Adrenal gland (tissue), 5 donors: ENCODE data around the gene PPIF.

Source experiments
- CTCF ChIP-seq, 6 experiments: fragments of 450-650 bp in 4 of 6; fragments of 200-600 bp in 2 of 6; sonication (generic) in 1 of 6; IDR thresholded peaks; 1 replicate in 5 of 6; 2 replicates in 1 of 6; pipeline versions ENCODE4 v1.5.1 to v1.8.0; 2016 to 2021; ENCODE audit warnings: antibody characterized with exemption in 6 of 6, mild to moderate bottlenecking in 2 of 6, moderate library complexity in 1 of 6
- POLR2A ChIP-seq, 2 donors: fragments of 450-650 bp; IDR thresholded peaks; one replicate each; pipeline ENCODE4 v1.6.1; 2017; ENCODE audit warnings: antibody characterized with exemption in 2 of 2, mild to moderate bottlenecking in 2 of 2, moderate library complexity in 1 of 2
- donor health status: DM: no; HTN: no; CAD: no.

- TF ChIP-seq CTCF (IDR thresholded peaks at IDR 0.05) (no peak), POLR2A (IDR thresholded peaks at IDR 0.05) (no peak)
Measured at GRCh38 chr10:79336739-79337138, 10.5 kb upstream of the PPIF start.
